PFSK-1 (cell line): ENCODE measurements around the gene FITM1.

Experiments used
- POLR2AphosphoS5 ChIP-seq: IDR thresholded peaks from 2 replicates; pipeline ENCODE4 v1.6.1; 2012; ENCODE audit warnings: low read depth, mild to moderate bottlenecking, control low read depth, low read length, moderate library complexity
- TF ChIP-seq, protein P1 (sequence below), 2 experiments: IDR thresholded peaks; 2 replicates each; pipeline versions ENCODE4 v1.6.1 to v1.8.0; 2011 to 2012; ENCODE audit warnings: low read depth in 2 of 2, low read length in 2 of 2, control low read depth in 1 of 2, inconsistent platforms in 1 of 2, mild to moderate bottlenecking in 1 of 2, moderate library complexity in 1 of 2; ENCODE audit not compliant: insufficient read depth in 1 of 2

DNA sequence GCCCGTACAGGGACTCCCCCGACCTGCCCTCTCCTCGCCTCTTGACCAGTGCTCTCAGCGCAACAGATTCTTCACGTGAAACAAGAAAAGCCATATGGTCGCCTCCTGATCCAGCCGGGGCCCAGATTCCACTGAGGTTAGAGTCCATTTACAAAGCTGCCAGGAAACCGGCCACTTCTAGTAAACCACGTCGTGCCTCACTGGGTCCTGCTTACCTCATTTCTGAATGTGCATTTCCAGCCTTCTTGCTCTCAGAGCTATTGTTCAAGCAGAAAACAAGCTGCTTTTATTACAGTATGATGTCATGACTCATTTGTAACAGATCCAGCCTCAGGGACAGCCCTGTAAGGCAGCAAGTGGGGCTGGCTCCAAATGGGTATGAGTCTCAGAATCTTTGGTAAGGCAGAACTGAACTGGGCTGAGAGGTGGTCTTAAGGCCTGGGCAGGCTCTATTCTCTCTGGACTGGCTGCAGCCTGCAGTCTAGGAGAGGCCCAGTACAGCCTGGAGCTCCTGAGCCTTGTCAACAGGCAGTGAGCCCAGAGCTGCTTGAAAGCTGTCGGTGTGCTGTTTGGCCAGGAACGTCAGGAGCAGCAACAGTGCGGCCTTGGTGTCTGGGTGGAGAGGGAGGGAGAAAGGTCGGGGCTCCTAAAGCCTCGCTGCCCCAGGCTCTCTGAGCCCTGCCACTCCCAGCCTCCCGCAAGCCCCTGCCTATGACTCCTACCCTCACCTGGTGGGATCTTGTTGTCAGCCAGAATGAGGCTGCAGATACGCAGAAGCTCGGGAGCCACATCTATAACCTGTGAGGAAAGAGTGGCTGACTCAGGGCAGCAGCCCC lies 49.7 kb downstream of the FITM1 start:
- TF ChIP-seq POLR2AphosphoS5: no peak
- TF ChIP-seq, protein P1, sequence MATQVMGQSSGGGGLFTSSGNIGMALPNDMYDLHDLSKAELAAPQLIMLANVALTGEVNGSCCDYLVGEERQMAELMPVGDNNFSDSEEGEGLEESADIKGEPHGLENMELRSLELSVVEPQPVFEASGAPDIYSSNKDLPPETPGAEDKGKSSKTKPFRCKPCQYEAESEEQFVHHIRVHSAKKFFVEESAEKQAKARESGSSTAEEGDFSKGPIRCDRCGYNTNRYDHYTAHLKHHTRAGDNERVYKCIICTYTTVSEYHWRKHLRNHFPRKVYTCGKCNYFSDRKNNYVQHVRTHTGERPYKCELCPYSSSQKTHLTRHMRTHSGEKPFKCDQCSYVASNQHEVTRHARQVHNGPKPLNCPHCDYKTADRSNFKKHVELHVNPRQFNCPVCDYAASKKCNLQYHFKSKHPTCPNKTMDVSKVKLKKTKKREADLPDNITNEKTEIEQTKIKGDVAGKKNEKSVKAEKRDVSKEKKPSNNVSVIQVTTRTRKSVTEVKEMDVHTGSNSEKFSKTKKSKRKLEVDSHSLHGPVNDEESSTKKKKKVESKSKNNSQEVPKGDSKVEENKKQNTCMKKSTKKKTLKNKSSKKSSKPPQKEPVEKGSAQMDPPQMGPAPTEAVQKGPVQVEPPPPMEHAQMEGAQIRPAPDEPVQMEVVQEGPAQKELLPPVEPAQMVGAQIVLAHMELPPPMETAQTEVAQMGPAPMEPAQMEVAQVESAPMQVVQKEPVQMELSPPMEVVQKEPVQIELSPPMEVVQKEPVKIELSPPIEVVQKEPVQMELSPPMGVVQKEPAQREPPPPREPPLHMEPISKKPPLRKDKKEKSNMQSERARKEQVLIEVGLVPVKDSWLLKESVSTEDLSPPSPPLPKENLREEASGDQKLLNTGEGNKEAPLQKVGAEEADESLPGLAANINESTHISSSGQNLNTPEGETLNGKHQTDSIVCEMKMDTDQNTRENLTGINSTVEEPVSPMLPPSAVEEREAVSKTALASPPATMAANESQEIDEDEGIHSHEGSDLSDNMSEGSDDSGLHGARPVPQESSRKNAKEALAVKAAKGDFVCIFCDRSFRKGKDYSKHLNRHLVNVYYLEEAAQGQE (IDR thresholded peaks at IDR 0.05; ENCODE audit: insufficient read depth in 1 of 2, low read depth in 2 of 2, low read length in 2 of 2): no peak
